ENCODE results near the gene ATP9A. TPM values are rescaled to one million over a fixed set of nuclear protein-coding genes. Genes with fewer than 3 reads are reported as not detected.

The ATP9A gene
- polyA plus RNA-seq, 1 donor (not counting 4 experiments of a cell fraction or from before 2014, with no cell fraction given), result 5.8 TPM

DNA sequence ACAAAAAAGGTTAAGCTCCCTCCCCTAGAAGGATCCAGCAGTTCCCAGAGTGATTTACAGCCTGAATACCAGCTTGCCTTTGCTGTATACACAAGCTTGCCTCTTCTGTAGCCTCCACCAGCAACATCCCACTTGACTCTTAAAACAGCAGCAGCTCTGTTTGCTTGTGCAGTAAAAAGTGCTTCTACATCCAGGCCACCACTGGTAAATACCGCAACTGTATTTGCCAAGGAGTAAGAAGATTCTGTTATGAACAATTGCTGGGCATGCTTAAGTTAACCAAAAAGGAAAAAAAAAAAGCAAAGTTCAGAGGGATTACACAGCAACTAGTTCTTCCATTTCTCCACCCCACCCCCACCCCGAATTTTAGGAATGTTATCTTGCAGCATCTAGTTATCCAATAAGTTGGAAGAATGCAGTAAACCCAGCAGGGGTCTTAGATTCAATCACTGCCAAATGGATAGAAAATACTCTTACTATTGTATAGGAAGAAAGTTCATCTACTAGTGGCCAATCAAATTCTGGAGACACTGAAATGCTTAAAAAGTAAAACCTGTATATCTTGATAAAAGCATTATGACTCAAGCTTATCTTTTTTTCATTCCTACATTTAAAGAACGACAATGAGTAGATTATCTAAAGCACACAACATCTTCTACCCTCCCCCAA lies 29.3 kb upstream of the ATP9A start:
- H3K4me2 ChIP-seq (ENCODE audit: control insufficient read depth, extremely low read depth, insufficient read depth, low read depth, low read length), result no peak overlapping the region
- H3K9me3 ChIP-seq (ENCODE audit: control insufficient read depth, low read depth, low read length), result no peaks in the 10 kb centered on the region
- FAIRE-seq, result no peak
- peaks cover 36% of the 10 kb centered on the region for H3K27me3 ChIP-seq (ENCODE audit: control insufficient read depth, extremely low read depth, insufficient read depth, low read length)
- no peaks in the 10 kb centered on the region for H4K20me1 ChIP-seq (ENCODE audit: control insufficient read depth, extremely low read depth, insufficient read depth, low read length)
- peaks cover 4% of the 10 kb centered on the region for H3K4me1 ChIP-seq (ENCODE audit: control insufficient read depth, extremely low read depth, insufficient read depth, low read length)
- H3K36me3 ChIP-seq (ENCODE audit: control insufficient read depth in 2 of 2, extremely low read depth in 1 of 2, insufficient read depth in 2 of 2, low read length in 2 of 2), result no peaks in the 10 kb centered on the region
- H3K9me1 ChIP-seq (ENCODE audit: control insufficient read depth, extremely low read depth, insufficient read depth, low read length), result no peaks in the 10 kb centered on the region
- no peak for TF ChIP-seq EZH2 (IDR thresholded peaks at IDR 0.05; ENCODE audit: low read length)
- TF ChIP-seq, protein P1, sequence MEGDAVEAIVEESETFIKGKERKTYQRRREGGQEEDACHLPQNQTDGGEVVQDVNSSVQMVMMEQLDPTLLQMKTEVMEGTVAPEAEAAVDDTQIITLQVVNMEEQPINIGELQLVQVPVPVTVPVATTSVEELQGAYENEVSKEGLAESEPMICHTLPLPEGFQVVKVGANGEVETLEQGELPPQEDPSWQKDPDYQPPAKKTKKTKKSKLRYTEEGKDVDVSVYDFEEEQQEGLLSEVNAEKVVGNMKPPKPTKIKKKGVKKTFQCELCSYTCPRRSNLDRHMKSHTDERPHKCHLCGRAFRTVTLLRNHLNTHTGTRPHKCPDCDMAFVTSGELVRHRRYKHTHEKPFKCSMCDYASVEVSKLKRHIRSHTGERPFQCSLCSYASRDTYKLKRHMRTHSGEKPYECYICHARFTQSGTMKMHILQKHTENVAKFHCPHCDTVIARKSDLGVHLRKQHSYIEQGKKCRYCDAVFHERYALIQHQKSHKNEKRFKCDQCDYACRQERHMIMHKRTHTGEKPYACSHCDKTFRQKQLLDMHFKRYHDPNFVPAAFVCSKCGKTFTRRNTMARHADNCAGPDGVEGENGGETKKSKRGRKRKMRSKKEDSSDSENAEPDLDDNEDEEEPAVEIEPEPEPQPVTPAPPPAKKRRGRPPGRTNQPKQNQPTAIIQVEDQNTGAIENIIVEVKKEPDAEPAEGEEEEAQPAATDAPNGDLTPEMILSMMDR (optimal IDR thresholded peaks at IDR 0.05 in 1 of 3, IDR thresholded peaks at IDR 0.05 in 1 of 3, conservative IDR thresholded peaks at IDR 0.05 in 1 of 3; ENCODE audit: extremely low read depth in 1 of 3, insufficient read depth in 2 of 3, low read length in 3 of 3), result no peak
- DNase-seq (ENCODE audit: low read depth, low spot score), result no peak
- H2AFZ ChIP-seq (ENCODE audit: control insufficient read depth, low read length), result no peak overlapping the region
- H3K4me3 ChIP-seq (ENCODE audit: control insufficient read depth in 2 of 3, extremely low read depth in 1 of 3, insufficient read depth in 2 of 3, low read depth in 1 of 3, low read length in 3 of 3), result no peak overlapping the region
- dilution Hi-C loops (cut with MboI; ENCODE audit: extremely low pct_ligation_motif_present, low sequenced_read_pairs), result no loop called here
- no peak overlapping the region for H3K27ac ChIP-seq (ENCODE audit: control insufficient read depth, insufficient read depth, low read length)
- no peaks in the 10 kb centered on the region for H3K79me2 ChIP-seq (ENCODE audit: control insufficient read depth, insufficient read depth, low read length)
- H3K9ac ChIP-seq (ENCODE audit: control insufficient read depth, extremely low read depth, insufficient read depth, low read length), result no peak overlapping the region

DNA sequence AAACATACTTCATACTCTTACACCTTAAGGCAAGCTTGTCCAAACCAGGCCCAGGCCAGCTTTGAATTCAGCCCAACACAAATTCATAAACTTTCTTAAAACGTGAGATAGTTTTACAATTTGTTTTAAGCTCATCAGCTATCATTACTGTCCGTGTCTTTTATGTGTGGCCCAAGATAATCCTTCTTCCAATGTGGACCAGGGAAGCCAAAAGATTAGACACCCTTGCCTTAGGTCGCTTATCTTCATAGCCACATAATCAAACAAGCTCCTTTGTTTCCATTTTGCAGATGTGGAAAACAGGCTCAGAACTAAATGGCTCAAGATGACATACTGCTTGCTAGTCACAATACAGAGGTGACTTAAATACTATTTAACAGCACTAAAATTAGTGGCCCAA lies 28.1 kb upstream of the ATP9A start:
- H2AFZ ChIP-seq (ENCODE audit: control insufficient read depth, low read length), result no peak overlapping the region
- peaks cover 24% of the 10 kb centered on the region for H3K27me3 ChIP-seq (ENCODE audit: control insufficient read depth, extremely low read depth, insufficient read depth, low read length)
- H3K36me3 ChIP-seq (ENCODE audit: control insufficient read depth in 2 of 2, extremely low read depth in 1 of 2, insufficient read depth in 2 of 2, low read length in 2 of 2), result no peaks in the 10 kb centered on the region
- no peak overlapping the region for H3K27ac ChIP-seq (ENCODE audit: control insufficient read depth, insufficient read depth, low read length)
- FAIRE-seq, result no peak
- H3K4me2 ChIP-seq (ENCODE audit: control insufficient read depth, extremely low read depth, insufficient read depth, low read depth, low read length), result no peak overlapping the region
- H3K9me3 ChIP-seq (ENCODE audit: control insufficient read depth, low read depth, low read length), result no peaks in the 10 kb centered on the region
- no peaks in the 10 kb centered on the region for H3K79me2 ChIP-seq (ENCODE audit: control insufficient read depth, insufficient read depth, low read length)
- H4K20me1 ChIP-seq (ENCODE audit: control insufficient read depth, extremely low read depth, insufficient read depth, low read length), result no peaks in the 10 kb centered on the region
- H3K4me3 ChIP-seq (ENCODE audit: control insufficient read depth in 2 of 3, extremely low read depth in 1 of 3, insufficient read depth in 2 of 3, low read depth in 1 of 3, low read length in 3 of 3), result no peak overlapping the region
- H3K9ac ChIP-seq (ENCODE audit: control insufficient read depth, extremely low read depth, insufficient read depth, low read length), result no peak overlapping the region
- no peaks in the 10 kb centered on the region for H3K9me1 ChIP-seq (ENCODE audit: control insufficient read depth, extremely low read depth, insufficient read depth, low read length)
- H3K4me1 ChIP-seq (ENCODE audit: control insufficient read depth, extremely low read depth, insufficient read depth, low read length), result peaks cover 4% of the 10 kb centered on the region
- dilution Hi-C loops (cut with MboI; ENCODE audit: extremely low pct_ligation_motif_present, low sequenced_read_pairs), result no loop called here
- no peak for TF ChIP-seq EZH2 (IDR thresholded peaks at IDR 0.05; ENCODE audit: low read length)
- TF ChIP-seq, protein P1 (optimal IDR thresholded peaks at IDR 0.05 in 1 of 3, IDR thresholded peaks at IDR 0.05 in 1 of 3, conservative IDR thresholded peaks at IDR 0.05 in 1 of 3; ENCODE audit: extremely low read depth in 1 of 3, insufficient read depth in 2 of 3, low read length in 3 of 3), result no peak
- no peak for DNase-seq (ENCODE audit: low read depth, low spot score)
